Vagina (tissue), 2 donors: ENCODE data around the gene HMGA1.

Experiments used
- CTCF ChIP-seq, 3 experiments: fragments of 450-650 bp in 2 of 3; fragments of 200-600 bp in 1 of 3; sonication (generic) in 1 of 3; IDR thresholded peaks; one replicate each; pipeline ENCODE4 v1.5.1; 2017 to 2019; ENCODE audit warnings: antibody characterized with exemption in 3 of 3, mild to moderate bottlenecking in 2 of 3, moderate library complexity in 2 of 3
- POLR2AphosphoS5 ChIP-seq, 2 donors: sonication (generic); formaldehyde crosslinking; IDR thresholded peaks; one replicate each; pipeline ENCODE4 v1.9.0; 2017; ENCODE audit warnings: antibody characterized with exemption in 2 of 2, mild to moderate bottlenecking in 2 of 2, low read depth in 1 of 2; ENCODE audit not compliant: insufficient read depth in 1 of 2

GRCh38 chr6:34276881-34277762 lies 40.4 kb downstream of the HMGA1 start:
- TF ChIP-seq CTCF (IDR thresholded peaks at IDR 0.05) (no peak), POLR2AphosphoS5 (IDR thresholded peaks at IDR 0.05; ENCODE audit: insufficient read depth in 1 of 2, low read depth in 1 of 2) (no peak)
